Epithelial cell of proximal tubule (primary cell): Measurements from ENCODE around the gene SORCS2. TPM values are rescaled to one million over a fixed set of nuclear protein-coding genes. Genes with fewer than 3 reads are reported as not detected.

Source experiments
- DNase-seq: peaks from one replicate; pipeline ENCODE4 v3.0.0-alpha.2; 2011; ENCODE audit warnings: low read depth
- H3K4me3 ChIP-seq: 2 replicates; pipeline ENCODE4 v1.5.1; 2011; ENCODE audit warnings: low read depth, mild to moderate bottlenecking, low read length
- total RNA-seq: library from RNA; depleted of rRNA; stranded (reverse); fragments of >200 nt; gene quantifications from 2 replicates; pipeline ENCODE4 v1.2.3, GENCODE V29; 2015
- TF ChIP-seq, protein P1 (sequence below): conservative IDR thresholded peaks from 2 replicates; pipeline ENCODE4 v1.5.1; 2012; ENCODE audit warnings: low read depth, mild to moderate bottlenecking, low read length

The SORCS2 gene
- total RNA-seq, 1 donor from 2014 or later = 0.29 TPM

DNA sequence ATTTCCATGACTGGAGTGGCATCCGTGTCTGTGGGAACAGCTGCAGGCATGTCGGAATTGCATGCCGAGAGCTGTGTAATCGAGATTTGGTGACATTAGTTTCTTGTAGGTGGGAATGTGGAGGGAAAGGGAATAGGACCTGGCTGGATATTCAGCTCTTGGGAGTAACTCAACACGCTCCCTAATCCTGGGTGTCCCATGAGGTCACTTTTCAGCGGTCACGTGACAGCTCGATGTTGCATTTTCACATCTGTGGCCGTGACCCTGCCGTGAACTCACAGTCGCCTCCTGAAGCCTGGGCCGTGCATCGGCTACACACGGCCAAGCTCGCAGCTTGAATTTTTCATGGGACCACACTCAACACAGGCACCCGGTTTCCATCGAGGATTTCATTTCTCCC, 268.2 kb downstream of the SORCS2 start:
- TF ChIP-seq, protein P1, sequence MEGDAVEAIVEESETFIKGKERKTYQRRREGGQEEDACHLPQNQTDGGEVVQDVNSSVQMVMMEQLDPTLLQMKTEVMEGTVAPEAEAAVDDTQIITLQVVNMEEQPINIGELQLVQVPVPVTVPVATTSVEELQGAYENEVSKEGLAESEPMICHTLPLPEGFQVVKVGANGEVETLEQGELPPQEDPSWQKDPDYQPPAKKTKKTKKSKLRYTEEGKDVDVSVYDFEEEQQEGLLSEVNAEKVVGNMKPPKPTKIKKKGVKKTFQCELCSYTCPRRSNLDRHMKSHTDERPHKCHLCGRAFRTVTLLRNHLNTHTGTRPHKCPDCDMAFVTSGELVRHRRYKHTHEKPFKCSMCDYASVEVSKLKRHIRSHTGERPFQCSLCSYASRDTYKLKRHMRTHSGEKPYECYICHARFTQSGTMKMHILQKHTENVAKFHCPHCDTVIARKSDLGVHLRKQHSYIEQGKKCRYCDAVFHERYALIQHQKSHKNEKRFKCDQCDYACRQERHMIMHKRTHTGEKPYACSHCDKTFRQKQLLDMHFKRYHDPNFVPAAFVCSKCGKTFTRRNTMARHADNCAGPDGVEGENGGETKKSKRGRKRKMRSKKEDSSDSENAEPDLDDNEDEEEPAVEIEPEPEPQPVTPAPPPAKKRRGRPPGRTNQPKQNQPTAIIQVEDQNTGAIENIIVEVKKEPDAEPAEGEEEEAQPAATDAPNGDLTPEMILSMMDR = no peak
- no peak overlapping the region for H3K4me3 ChIP-seq
- DNase-seq = no peak

DNA sequence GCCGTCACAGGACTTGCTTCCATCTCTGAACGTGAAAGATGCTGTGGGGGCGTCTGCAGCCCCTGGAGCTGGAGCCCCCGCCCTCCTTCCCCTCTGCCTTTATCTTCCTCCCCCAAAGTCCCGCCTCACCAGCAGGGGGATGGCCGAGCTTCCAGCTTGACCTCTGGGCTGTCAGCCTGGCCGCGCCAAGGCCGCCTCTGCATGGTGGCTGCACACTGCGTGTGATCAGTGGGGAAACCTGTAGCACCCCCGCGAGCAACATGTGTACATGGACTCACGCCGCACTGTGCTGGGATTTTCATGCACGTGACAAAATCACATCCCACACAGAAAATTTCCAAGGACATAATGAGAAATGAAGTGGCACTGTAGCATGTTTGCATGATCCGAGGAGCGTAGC, 268.9 kb downstream of the SORCS2 start:
- no peak for DNase-seq
- TF ChIP-seq, protein P1 = no peak
- no peak overlapping the region for H3K4me3 ChIP-seq

DNA sequence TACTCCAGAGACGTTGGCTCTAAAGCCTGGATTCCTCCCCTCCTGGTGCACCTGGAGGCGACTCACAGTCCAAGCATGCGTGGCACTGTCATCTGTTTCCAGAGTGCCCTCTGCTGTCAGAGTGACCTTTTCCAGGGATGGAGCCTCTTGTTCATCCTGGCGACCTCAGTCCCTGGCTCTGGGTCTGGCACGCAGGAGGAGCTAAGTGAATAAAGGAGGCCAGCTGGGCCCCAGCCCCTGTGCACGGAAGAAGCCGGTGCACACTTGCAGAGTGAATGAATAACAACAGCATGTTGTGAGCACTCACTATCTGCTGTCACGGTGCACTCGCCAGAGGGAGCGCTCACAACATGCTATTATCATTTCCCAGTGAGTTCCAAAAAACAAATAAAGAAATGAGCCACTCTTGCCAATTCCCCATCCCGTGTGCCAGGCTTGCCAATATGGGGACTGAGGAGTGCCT, 270.2 kb downstream of the SORCS2 start:
- DNase-seq = no peak
- H3K4me3 ChIP-seq = no peak overlapping the region
- TF ChIP-seq, protein P1 = peak; percentile 16

DNA sequence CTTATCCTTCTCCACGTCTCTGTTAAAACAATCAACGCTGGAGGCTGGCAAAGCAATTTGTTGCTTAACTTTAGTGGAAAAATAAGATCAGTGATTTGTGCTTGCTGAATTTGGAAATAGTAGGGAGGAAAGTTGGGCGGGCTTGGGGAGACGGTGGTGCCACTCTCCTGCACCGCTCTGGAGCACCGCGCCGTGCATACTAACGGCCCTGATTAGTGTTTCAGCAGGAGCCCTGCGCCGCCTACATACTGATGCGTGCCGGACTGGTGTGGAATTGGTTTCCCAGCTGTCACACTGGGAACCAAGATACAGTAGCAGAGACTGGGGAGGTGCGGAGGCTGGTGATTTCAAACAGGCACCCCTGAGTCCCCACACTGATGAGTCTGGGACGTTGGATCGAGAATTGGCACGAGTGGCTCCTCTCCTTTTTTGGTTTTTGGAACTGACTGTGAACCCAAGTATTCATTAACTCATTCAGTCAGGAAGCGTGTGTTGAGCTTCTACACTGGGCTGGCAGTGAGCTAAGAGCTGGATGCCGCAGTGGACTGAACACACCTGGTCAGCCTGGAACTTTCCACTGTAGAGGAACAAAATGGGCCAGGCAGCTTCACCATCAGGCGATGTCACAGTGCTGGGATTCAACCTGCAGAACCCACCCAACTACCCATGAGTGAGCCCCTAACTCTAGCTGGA, 271.4 kb downstream of the SORCS2 start:
- TF ChIP-seq, protein P1 = no peak
- DNase-seq = no peak
- no peak overlapping the region for H3K4me3 ChIP-seq

DNA sequence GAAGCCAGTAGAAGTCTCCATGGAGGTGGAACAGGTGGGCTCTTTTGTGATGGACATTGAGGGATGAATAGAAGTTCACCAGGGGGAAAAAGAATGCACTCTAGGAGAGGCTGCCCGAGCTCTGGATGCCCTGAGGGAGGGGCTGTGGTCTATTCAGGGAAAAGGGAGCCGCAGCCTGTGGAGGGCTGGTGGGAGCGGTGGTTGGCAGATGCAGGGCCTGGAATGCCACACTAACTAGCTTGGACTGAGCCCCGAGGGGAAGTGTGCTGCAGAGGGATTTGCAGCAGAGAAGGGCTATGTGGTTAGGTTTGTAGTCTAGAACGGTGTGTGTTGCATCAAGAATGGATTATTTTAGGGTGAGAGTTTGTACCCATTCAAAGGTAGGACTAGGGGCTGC, 271.9 kb downstream of the SORCS2 start:
- TF ChIP-seq, protein P1 = no peak

DNA sequence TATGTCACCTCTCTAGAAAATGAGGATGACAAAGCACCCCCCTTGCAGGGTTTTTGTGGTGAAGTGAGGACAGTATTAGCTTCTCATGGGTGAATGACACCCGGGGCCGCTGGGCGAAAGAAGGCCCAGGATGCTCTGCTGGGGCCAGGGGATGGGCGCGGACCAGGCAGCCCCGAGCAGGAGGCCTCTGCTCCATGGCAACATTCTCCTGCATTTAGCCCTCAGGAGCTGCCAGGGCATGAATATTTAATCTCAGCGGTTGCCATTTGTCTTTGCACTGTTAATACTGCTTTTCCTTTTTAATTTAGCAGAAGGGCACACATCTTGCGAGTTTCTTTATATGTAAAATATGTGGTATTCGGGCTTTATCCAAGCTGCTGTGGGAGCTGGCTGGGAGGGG, 272.7 kb downstream of the SORCS2 start:
- H3K4me3 ChIP-seq = no peak overlapping the region
- DNase-seq = no peak
- TF ChIP-seq, protein P1 = no peak

More for the DNA sequence above, 271.9 kb downstream of the SORCS2 start:
- no peak for DNase-seq
- no peak overlapping the region for H3K4me3 ChIP-seq

DNA sequence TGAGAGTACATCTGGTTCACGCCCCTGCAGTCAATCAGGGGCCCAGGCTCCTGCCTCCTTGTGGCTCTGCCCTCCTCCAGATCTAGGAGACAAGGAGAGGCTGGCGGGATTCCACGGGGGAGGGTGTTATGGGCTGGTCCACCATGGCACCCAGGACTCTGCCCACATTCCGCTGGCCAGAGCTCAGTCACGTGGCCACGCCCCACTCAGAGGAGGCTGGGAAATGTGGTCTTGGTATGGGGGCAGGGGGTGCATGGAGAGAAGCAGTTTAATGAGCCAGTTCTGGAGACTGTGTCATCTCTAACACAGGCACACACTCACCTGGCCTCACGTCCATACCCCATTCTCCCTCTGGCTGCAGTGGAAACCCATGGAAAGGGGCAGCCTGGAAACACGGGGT, 273.9 kb downstream of the SORCS2 start:
- no peak overlapping the region for H3K4me3 ChIP-seq
- no peak for DNase-seq
- TF ChIP-seq, protein P1 = no peak
